Vagina (tissue), 2 donors: ENCODE results near the gene RIC1.

Experiments used
- CTCF ChIP-seq, 3 experiments: fragments of 450-650 bp in 2 of 3; fragments of 200-600 bp in 1 of 3; sonication (generic) in 1 of 3; IDR thresholded peaks; one replicate each; pipeline ENCODE4 v1.5.1; 2017 to 2019; ENCODE audit warnings: antibody characterized with exemption in 3 of 3, mild to moderate bottlenecking in 2 of 3, moderate library complexity in 2 of 3
- POLR2A ChIP-seq, 2 donors: fragments of 450-650 bp; IDR thresholded peaks; one replicate each; pipeline ENCODE4 v1.6.1; 2017; ENCODE audit warnings: antibody characterized with exemption in 2 of 2, mild to moderate bottlenecking in 2 of 2, moderate library complexity in 2 of 2
- POLR2AphosphoS5 ChIP-seq, 2 donors: sonication (generic); formaldehyde crosslinking; IDR thresholded peaks; one replicate each; pipeline ENCODE4 v1.9.0; 2017; ENCODE audit warnings: antibody characterized with exemption in 2 of 2, mild to moderate bottlenecking in 2 of 2, low read depth in 1 of 2; ENCODE audit not compliant: insufficient read depth in 1 of 2

- no peak for TF ChIP-seq POLR2AphosphoS5 (IDR thresholded peaks at IDR 0.05; ENCODE audit: insufficient read depth in 1 of 2, low read depth in 1 of 2)
- no peak for TF ChIP-seq CTCF (IDR thresholded peaks at IDR 0.05)
- TF ChIP-seq POLR2A (IDR thresholded peaks at IDR 0.05): no peak
These were observed 131.4 kb downstream of the RIC1 start for GRCh38 chr9:5760338-5760737.
